ENCODE results near the gene DNAH17.

The DNAH17 gene

DNA sequence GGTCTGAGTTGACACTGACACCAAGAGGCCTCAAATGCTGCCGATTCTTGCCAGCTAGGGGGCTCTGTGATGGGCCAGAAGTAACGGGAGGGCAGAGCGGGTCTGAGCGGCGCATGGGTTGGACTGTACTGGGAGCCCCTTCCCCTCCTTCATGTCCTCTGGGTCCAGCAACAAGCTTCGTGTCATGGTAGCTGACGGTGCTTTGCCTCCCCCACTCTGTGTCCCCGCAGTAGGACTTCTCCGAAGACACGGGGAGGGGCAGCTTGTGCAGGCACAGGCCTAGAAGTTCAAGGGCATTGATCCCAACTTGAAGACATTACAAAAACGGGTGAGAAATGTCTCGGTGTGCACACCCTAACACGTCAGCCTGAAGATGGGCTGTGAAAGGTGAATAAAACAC is 39.8 kb upstream of the DNAH17 start:
- H3K27me3 Mint-ChIP-seq (ENCODE audit: low read depth) = no peaks in the 10 kb centered on the region
- TF ChIP-seq, protein P1, sequence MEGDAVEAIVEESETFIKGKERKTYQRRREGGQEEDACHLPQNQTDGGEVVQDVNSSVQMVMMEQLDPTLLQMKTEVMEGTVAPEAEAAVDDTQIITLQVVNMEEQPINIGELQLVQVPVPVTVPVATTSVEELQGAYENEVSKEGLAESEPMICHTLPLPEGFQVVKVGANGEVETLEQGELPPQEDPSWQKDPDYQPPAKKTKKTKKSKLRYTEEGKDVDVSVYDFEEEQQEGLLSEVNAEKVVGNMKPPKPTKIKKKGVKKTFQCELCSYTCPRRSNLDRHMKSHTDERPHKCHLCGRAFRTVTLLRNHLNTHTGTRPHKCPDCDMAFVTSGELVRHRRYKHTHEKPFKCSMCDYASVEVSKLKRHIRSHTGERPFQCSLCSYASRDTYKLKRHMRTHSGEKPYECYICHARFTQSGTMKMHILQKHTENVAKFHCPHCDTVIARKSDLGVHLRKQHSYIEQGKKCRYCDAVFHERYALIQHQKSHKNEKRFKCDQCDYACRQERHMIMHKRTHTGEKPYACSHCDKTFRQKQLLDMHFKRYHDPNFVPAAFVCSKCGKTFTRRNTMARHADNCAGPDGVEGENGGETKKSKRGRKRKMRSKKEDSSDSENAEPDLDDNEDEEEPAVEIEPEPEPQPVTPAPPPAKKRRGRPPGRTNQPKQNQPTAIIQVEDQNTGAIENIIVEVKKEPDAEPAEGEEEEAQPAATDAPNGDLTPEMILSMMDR (IDR thresholded peaks at IDR 0.05; ENCODE audit: unreplicated experiment in 3 of 3) = no peak

DNA sequence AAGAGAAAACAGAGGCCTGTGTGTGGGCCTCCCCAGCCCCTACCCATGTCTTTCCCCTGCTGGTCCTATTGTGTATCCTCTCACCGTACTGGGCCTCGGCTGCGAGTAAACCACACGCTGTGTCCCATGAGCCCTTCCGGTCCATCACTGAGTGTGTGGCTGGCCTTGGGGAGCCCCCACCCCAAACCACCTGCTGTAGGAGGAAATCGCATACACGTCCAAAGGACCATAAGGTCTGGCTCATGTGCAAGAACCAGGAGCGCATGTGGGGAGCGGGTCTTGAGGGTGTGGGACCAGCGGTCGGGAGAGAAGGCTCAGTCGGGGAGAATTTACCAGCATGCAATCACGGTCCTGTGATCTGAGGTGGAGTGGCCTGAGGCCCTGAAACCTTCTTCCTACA is 38.4 kb upstream of the DNAH17 start:
- Mint-ChIP-seq H3K4me3 (no peak overlapping the region), H3K36me3 (ENCODE audit: low read depth) (peaks cover 1% of the 10 kb centered on the region), H3K4me1 (peaks cover 35% of the 10 kb centered on the region), H3K27ac (no peak overlapping the region), H3K27me3 (ENCODE audit: low read depth) (peaks cover 6% of the 10 kb centered on the region), H3K9me3 (peaks cover 18% of the 10 kb centered on the region)
- TF ChIP-seq, protein P1 (IDR thresholded peaks at IDR 0.05; ENCODE audit: unreplicated experiment in 3 of 3) = no peak

More for the DNA sequence above, 39.8 kb upstream of the DNAH17 start:
- Mint-ChIP-seq H3K36me3 (ENCODE audit: low read depth) (peaks cover 3% of the 10 kb centered on the region), H3K9me3 (peaks cover 18% of the 10 kb centered on the region), H3K4me1 (peaks cover 25% of the 10 kb centered on the region), H3K4me3 (no peak overlapping the region), H3K27ac (no peak overlapping the region)

DNA sequence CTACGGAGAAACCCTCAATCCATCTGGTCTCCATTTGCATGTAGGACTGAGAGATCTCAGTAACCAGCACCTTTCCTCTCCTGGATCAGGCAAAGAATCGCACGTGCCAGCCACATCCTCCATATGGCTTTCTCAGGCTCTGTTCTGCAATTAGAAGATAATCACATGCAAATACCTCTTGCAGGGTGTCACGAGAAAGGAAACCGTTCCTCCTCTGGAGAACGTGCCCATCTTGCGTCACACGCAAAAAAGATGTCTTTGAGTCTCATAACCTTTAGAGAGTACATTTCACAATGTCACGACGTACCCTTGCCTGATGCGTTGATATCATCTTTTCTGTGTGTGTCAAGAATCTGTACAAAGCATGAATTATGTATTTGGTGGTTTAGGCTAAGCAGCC is 36.2 kb upstream of the DNAH17 start:
- no peak overlapping the region for H3K4me3 Mint-ChIP-seq

DNA sequence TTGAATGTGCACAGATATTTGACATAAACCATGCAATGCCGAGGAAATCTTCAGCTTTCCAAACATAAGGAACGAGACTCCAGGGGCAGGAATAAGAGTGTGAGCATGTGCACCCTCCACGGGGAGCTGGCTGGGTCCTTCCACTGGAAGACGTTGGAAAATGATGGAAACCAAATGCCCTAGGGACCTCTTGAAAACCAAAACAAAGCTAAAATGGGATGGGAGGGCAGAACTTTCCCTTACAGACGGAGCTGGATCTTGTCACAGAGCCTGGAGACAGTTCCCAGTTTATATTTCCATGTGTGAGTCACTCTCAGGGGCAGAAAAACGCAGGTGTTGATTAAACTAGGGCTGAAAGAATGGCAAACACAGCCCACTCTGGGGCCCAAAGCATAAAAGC is 34.4 kb upstream of the DNAH17 start:
- H3K36me3 Mint-ChIP-seq (ENCODE audit: low read depth) = no peaks in the 10 kb centered on the region
- peaks cover 5% of the 10 kb centered on the region for H3K9me3 Mint-ChIP-seq
- peaks cover 10% of the 10 kb centered on the region for H3K4me1 Mint-ChIP-seq
- peaks cover 15% of the 10 kb centered on the region for H3K27me3 Mint-ChIP-seq (ENCODE audit: low read depth)
- H3K4me3 Mint-ChIP-seq = no peak overlapping the region
- no peak overlapping the region for H3K27ac Mint-ChIP-seq
- TF ChIP-seq, protein P1 (IDR thresholded peaks at IDR 0.05; ENCODE audit: unreplicated experiment in 3 of 3) = no peak

More for the DNA sequence above, 36.2 kb upstream of the DNAH17 start:
- TF ChIP-seq, protein P1 (IDR thresholded peaks at IDR 0.05; ENCODE audit: unreplicated experiment in 3 of 3) = no peak
- H3K27ac Mint-ChIP-seq = no peak overlapping the region
- H3K4me1 Mint-ChIP-seq = peaks cover 26% of the 10 kb centered on the region
- peaks cover 11% of the 10 kb centered on the region for H3K9me3 Mint-ChIP-seq
- peaks cover 8% of the 10 kb centered on the region for H3K27me3 Mint-ChIP-seq (ENCODE audit: low read depth)
- H3K36me3 Mint-ChIP-seq (ENCODE audit: low read depth) = no peaks in the 10 kb centered on the region

DNA sequence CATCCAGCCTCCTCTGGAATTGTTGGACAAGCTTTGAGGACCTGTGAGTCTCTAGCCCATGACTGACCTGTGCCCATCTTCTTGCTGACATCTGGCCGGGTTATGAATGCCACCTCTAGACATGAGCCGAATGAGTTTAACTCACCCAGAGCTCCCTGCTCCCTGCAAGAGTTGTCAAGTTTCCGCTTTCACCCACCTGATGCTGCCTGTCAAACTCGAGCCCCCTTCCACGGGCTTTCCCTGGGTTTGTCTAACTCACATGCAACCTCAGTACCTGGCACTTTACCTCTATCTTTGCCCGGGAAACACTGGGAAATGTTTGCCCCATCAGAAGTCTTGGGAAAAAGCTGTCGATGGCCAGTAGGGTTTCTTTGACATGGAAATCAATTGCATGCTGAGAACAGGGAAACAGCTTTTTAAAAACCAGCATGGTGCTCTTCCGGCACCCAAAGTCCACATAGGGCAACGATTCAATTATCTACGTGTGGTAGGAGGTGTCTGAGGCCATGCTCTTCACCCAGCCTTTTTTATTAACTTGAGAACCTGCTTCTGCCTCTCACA is 33.8 kb upstream of the DNAH17 start:
- peaks cover 5% of the 10 kb centered on the region for H3K9me3 Mint-ChIP-seq
- peaks cover 10% of the 10 kb centered on the region for H3K4me1 Mint-ChIP-seq
- TF ChIP-seq, protein P1 (IDR thresholded peaks at IDR 0.05; ENCODE audit: unreplicated experiment in 3 of 3) = no peak
- no peaks in the 10 kb centered on the region for H3K36me3 Mint-ChIP-seq (ENCODE audit: low read depth)
- no peak overlapping the region for H3K27ac Mint-ChIP-seq
- H3K4me3 Mint-ChIP-seq = no peak overlapping the region
- peaks cover 15% of the 10 kb centered on the region for H3K27me3 Mint-ChIP-seq (ENCODE audit: low read depth)

DNA sequence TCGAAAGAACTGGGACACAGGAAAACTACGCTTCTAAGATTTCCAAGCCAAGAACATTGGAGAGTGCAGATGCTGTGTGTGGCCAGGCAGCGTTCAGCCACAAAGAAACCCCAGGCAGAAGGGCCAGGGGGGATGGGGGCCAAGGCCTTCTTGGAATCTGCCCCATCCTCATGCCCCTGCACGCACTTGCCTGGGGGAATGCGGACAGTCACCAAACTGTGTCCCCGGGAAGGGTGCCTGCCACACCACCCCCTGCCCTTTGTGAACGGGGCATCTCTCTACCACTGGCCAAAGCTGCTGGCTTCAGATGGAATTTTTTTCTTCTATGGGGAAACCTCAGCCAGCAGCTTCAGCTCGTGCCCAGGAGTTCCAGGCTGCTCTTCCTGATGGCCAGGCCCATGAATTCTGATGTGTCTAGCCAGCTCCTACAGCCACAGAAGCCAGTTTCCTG is 32.0 kb upstream of the DNAH17 start:
- Mint-ChIP-seq H3K9me3 (peaks cover 1% of the 10 kb centered on the region), H3K27ac (no peak overlapping the region)

More for the DNA sequence above, 32.0 kb upstream of the DNAH17 start:
- Mint-ChIP-seq H3K4me1 (peaks cover 10% of the 10 kb centered on the region), H3K4me3 (no peak overlapping the region), H3K36me3 (ENCODE audit: low read depth) (no peaks in the 10 kb centered on the region), H3K27me3 (ENCODE audit: low read depth) (peaks cover 15% of the 10 kb centered on the region)
- TF ChIP-seq, protein P1 (IDR thresholded peaks at IDR 0.05; ENCODE audit: unreplicated experiment in 3 of 3) = no peak
